C4-2B (cell line): ENCODE measurements around the gene PRKAR2A.

Experiments used
- H3K27ac ChIP-seq: fragments of 450-650 bp; 2 replicates; pipeline ENCODE4 v1.5.1; 2017
- ZFX ChIP-seq: fragments of 450-650 bp; IDR thresholded peaks from 2 replicates; pipeline ENCODE4 v1.6.1; 2017
- TF ChIP-seq, protein P1 (sequence below): fragments of 450-650 bp; conservative IDR thresholded peaks from 2 replicates; pipeline ENCODE4 v1.5.1; 2017; ENCODE audit warnings: mild to moderate bottlenecking

The PRKAR2A gene

DNA sequence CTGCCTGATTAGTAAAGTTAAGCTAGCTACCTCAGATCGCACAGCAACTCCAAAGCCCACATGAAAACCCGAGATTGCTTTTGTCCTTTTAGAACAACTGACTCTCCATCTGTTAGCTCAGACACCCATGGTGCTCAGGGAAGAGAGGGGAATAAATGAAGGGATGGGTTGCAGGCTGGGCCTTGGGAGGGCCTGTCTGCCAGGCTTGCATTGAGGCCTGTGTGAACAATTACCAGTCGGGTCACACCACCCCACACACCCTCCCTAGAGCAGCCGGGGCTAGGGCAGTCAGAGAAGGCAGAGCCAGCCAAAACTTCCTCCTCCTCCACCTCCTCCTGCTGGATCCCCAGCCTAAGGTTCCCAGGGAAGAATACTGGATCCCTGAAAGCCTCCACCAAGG lies 8.8 kb upstream of the PRKAR2A start:
- H3K27ac ChIP-seq = no peak overlapping the region
- no peak for TF ChIP-seq ZFX
- TF ChIP-seq, protein P1, sequence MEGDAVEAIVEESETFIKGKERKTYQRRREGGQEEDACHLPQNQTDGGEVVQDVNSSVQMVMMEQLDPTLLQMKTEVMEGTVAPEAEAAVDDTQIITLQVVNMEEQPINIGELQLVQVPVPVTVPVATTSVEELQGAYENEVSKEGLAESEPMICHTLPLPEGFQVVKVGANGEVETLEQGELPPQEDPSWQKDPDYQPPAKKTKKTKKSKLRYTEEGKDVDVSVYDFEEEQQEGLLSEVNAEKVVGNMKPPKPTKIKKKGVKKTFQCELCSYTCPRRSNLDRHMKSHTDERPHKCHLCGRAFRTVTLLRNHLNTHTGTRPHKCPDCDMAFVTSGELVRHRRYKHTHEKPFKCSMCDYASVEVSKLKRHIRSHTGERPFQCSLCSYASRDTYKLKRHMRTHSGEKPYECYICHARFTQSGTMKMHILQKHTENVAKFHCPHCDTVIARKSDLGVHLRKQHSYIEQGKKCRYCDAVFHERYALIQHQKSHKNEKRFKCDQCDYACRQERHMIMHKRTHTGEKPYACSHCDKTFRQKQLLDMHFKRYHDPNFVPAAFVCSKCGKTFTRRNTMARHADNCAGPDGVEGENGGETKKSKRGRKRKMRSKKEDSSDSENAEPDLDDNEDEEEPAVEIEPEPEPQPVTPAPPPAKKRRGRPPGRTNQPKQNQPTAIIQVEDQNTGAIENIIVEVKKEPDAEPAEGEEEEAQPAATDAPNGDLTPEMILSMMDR = no peak

DNA sequence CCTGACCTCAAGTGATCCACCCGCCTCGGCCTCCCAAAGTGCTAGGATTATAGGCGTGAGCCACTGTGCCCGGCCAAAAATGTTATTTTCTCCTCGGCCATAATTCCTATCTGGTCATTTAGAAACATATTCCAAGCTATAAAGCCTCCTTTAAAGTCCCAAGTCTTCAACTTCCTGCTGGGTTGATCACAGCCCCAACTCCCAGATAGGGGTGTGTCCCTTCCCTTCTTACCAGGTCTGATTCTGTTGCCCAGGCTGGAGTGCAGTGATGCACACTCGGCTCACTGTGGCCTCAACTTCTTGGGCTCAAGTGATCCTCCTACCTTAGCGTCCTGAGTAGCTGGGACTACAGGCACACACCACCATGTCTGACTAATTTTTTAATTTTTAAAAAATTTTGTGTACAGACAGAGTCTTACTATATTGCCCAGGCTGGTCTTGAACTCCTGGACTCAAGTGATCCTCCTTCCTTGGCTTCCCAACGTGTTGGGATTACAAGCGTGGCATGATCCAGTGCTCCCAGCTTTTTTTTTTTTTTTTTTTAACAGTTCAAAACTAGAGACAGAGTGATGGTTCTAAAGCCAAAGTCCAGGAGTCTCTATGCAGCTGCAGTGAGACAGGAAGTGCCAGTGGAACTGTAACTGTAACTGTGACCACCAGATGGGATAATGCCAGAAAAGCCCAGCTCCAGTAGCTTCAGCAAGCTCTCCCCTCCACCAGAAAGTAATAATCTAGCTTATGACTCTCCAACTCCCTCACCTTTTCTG lies 8.2 kb upstream of the PRKAR2A start:
- TF ChIP-seq ZFX = no peak
- TF ChIP-seq, protein P1 = no peak
- no peak overlapping the region for H3K27ac ChIP-seq

DNA sequence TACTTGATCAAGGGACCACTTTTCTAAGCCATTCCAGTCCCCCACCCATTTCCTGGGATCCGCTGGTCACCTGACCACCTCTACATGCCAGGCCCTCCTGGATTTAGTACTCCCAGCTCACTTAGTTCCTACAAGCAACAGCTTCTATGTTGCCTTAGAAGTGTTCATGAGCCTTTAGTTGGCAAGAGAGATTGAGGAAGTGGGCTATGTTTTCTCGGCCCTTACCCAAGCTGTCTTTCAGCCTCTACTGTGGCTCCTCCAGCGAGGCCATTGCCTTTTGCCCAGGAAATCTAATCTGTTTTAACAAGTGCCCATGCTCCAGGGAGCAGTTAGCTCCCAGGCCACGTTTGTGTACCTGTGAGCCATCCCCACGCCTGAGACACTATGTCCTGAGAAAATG lies 4.5 kb upstream of the PRKAR2A start:
- TF ChIP-seq, protein P1 = no peak
- no peak for TF ChIP-seq ZFX
- H3K27ac ChIP-seq = no peak overlapping the region

DNA sequence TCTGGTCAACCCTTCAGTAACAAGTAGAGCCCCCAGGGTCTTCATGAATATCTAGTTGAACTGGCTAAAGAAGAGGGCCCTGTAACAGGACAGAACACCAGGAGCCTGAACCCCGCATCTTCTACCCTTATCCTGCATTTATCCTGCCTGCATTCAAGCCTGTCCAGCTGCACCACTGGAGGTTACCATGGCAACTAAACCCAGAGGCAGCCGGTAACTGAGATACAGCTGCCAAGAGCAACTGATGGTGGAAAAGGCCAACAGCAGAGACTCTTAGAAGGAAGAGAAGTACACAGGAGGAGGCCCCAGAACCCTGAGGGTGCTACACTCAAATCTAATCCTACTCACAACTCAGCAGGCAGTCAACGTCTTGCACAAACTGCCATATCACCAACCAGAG lies 3.7 kb upstream of the PRKAR2A start:
- TF ChIP-seq ZFX = no peak
- TF ChIP-seq, protein P1 = no peak
- no peak overlapping the region for H3K27ac ChIP-seq

DNA sequence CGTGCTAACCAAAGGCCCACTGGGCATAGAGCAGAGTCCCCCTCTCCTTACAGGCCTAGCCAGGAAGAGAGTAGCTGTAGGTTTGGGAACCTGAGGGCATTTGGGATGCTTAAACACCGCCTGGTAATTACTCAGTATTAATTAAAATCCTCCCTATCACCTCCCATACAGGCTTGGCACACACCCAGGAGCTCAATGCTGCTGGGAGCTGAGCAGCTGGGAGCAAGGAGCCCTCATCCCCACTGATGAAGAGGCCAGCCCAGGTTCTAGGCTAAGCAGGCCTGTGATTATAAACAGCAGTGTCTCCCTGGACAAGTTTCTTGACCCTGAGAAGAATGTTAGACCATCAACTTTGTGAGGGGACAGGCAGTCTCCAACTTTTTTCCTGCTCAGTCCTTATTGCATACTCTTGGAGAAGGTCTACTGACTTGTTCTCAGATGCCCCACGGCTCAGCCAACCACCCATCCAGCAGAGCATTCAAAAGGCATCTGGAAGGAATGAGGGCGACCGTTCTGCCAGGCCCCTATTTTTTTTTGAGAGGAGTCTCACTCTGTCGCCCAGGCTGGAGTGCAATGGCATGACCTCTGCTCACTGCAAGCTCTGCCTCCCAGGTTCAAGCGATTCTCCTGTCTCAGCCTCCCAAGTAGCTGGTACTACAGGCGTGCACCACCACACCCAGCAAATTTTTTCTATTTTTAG lies 1.3 kb upstream of the PRKAR2A start:
- TF ChIP-seq, protein P1 = no peak
- no peak for TF ChIP-seq ZFX

DNA sequence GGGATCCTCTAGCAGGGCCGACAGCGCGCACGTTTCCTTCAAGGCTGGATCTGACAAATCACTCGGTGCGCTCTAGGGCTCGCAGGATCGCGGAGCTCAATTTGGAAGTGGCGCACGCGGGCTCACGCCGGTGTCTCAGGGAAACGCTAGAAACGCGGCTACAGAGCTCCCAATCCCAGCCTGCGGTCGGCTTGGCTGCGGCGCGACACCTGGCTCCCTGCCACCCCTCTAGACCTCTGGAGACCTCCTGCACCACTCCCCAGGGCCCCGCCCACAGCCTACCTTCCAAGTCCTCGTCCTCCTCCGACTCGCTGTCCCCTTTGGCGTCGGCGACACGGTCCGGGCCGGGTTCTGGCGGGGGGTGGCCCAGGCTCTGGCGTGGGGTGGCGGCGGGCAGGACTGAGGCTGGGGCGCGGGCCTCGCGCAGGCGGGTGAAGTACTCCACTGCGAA lies 596 bp downstream of the PRKAR2A start:
- peak overlapping the region; percentile 92 for H3K27ac ChIP-seq
- TF ChIP-seq, protein P1 = no peak
- TF ChIP-seq ZFX = no peak

More for the DNA sequence above, 1.3 kb upstream of the PRKAR2A start:
- H3K27ac ChIP-seq = no peak overlapping the region

DNA sequence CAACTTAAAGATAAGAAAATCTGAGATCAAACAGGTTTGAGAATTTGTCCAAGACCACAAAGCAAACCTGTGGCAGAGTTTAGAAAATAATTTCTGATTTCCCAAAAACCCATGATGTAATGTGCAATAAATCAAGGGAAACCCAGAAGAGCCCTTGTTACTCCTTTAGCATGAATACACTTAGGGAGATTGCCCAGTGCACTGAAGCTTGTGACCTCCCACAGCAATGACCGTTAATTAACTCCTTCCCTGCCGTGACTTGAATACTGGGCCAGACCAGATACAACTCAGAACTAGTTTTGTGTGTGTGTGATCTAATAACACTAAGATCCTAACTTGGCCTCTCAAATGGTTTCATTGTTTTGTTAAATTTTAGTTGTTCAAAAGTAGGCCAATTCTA lies 2.5 kb downstream of the PRKAR2A start:
- TF ChIP-seq ZFX = no peak
- TF ChIP-seq, protein P1 = no peak
- no peak overlapping the region for H3K27ac ChIP-seq
